Measurements from ENCODE around the gene HTT. TPM values are rescaled to one million over a fixed set of nuclear protein-coding genes. Genes with fewer than 3 reads are reported as not detected.

The HTT gene
- total RNA-seq, 8 experiments from 2014 or later, result 21.9 to 102 (median 30.1) TPM

DNA sequence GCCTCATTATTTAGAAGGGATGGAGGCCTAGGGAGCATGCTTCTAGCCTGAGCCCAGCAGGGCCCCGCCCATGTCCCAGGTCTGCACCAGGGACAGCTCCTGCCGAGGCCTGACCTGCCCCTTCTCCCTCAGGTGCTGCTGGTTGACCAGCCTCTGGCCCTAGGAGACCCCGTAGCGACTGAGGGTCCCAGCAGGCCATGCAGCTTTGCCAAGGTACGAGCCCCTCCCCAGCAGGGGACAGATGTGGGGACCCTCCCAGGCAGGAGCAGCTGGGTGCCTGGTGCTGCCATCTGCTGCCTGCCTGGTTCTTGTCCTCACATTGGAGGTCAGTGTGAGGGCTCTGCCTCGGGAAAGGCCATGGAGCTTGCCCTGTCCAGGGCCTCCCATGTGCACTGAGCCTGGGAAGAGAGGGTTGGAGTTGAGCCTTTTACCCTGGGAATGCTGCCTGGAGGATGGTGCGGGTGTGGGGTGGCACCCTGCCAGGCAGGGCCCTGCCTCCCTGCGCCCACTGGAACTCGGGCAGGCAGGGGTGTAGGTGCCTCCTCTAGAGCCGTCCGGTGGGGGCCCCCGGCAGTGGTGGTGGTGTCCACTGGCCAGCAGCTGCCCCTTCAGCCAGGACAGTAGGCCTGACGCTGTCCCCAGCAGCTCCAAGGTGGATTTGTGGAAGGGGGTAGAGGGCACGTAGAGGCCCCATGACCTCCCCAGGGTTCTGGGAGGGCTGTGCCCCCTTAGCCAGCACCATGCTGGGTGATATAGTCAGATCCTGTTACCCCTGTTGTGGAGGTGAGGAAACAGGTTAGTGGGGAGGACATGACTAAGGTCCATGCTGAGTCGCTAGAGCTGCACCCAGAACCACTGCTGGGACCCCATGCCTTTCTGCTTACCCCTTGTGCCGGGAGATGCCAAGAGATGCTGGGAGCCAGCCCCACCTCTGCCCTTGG is 172.2 kb downstream of the HTT start:
- 100% methylated on average over 1 of the region's 16 CpGs; no CpG with 5 or more reads in 8 of the 10 experiments for WGBS, 10 experiments

DNA sequence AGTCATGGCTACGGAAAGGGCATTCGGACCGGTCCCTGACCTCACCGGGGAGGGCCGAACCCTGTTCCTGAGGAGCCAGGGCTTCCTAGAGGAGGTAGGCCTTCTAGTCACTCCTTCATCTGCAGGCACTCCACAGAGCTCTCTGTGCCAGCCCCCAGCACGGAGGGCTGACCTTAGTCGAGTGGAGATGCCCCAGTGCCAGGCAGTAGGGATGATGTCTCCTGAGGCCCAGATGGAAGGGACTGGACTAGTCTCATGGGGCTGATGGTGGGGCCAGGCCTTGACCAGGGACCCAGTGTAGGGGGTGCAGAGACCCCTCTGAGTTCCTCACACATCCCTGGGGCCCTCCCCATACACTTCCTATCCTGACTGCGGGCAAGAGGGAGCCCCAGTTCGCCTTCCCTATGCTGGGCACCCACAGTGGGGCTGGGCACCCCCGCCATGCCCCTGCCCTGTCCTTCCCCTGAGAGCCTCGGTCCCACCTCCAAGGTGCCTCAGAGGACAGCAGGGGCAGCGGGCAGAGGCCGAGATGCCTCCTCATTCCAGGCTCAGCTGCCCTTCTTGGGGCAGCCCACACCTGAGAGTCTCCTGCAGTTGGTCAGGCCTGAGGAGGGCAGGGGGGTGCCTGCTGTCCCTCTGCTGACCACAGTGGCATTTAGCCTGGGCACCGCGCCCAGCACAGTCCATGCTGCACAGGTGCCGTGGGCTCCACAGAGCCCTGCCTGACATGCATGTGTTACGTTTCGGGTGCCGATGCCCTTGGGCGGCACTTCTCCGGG is 173.1 kb downstream of the HTT start:
- Histone ChIP-seq H3K4me3 (no peak overlapping the region), H3K27ac (no peak overlapping the region), H3K4me1 (replicated peaks in 1 of 2) (peaks cover 20 to 28% of the 10 kb centered on the region in 2 donors)
- in situ Hi-C loops (cut with MboI; ENCODE audit: low pct_unique_long_range_greater_than_20kb in 2 of 9, low sequenced_read_pairs in 9 of 9, unreplicated experiment in 9 of 9), result no loop called here
- no peak for ATAC-seq (replicated peaks in 6 of 8)
- WGBS, 10 experiments, result 95 to 100% (median 100%) methylated on average over 1 to 7 of the region's 21 CpGs; no CpG with 5 or more reads in 4 of the 10 experiments

More for the DNA sequence above, 172.2 kb downstream of the HTT start:
- Histone ChIP-seq H3K27ac (no peak overlapping the region), H3K4me3 (no peak overlapping the region), H3K4me1 (replicated peaks in 1 of 2) (peaks cover 20 to 28% of the 10 kb centered on the region in 2 donors)
- in situ Hi-C loops (cut with MboI; ENCODE audit: low pct_unique_long_range_greater_than_20kb in 2 of 9, low sequenced_read_pairs in 9 of 9, unreplicated experiment in 9 of 9), result no loop called here
- ATAC-seq (replicated peaks in 6 of 8), result peak in 2 of 8 experiments; percentile 7 to 21

DNA sequence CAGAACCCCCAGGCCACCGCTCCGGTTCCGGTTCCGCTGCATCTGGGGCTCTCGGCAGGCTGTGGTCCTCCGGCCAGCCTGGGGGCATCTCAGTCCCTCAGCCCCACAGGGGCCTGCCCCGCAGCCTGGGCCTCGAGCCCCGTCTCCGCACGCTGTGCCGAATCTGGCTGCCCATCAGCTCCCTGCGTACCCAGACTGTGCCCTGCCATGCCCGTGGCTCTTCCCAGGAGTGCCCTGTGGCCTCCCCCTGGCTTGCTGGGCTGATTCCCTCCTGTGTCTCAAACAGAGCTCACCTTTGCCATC is 173.6 kb downstream of the HTT start:
- Histone ChIP-seq H3K27ac (peak overlapping the region; percentile 66 to 80), H3K4me3 (no peak overlapping the region), H3K4me1 (replicated peaks in 1 of 2) (peaks cover 20 to 28% of the 10 kb centered on the region in 2 donors)
- 80% methylated on average over 2 of the region's 14 CpGs; no CpG with 5 or more reads in 9 of the 10 experiments for WGBS, 10 experiments
- no peak for ATAC-seq (replicated peaks in 6 of 8)
- in situ Hi-C loops (cut with MboI; ENCODE audit: low pct_unique_long_range_greater_than_20kb in 2 of 9, low sequenced_read_pairs in 9 of 9, unreplicated experiment in 9 of 9), result no loop called here

DNA sequence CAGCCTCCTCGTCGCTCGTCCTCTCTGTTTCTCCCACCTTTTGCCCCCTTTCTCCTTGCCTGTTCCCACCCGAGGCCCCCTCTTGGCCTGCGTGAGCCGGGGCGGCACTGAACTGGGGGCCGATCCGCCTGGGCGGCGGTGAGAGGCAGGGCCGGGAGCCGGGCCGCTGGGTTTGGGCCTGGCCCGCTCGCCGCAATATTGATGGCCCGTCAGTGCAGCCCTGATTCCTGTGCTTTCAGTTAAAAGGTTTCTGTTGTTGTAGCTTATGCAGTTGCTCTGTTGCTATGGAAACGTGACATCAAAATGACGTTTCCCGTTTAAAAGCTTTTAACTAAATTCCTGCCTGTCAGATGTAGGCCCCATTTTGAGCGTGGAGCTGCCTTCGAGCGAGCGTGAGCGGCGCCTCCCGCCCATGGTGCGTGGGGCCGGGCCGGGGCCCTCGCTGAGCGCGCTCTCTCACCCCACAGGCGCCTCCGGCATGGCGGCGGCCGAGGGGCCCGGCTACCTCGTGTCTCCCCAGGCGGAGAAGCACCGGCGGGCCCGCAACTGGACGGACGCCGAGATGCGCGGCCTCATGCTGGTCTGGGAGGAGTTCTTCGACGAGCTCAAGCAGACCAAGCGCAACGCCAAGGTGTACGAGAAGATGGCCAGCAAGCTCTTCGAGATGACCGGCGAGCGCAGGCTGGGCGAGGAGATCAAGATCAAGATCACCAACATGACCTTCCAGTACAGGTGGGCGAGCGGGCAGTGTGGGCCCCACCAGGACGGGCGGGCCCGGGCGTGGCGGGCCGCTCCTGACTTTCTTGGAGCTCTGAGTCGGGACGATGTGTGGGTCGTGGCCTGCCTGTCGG is 174.6 kb downstream of the HTT start, which contains the start of gene MSANTD1:
TSS of gene MSANTD1 (plus strand) at position 349 of the 851 bp plus-strand sequence. CDS start at position 413, 64 bp downstream.
- ATAC-seq (replicated peaks in 6 of 8), result peak in 5 of 8 experiments; percentile 71 to 78 (median 76)
- WGBS, 10 experiments, result 56 to 90% (median 77%) methylated on average over 2 to 15 of the region's 72 CpGs; no CpG with 5 or more reads in 4 of the 10 experiments
- Histone ChIP-seq H3K4me3 (no peak within 1 kb of the TSS), H3K27ac (peak within 1 kb of the TSS; percentile 66 to 80), H3K4me1 (replicated peaks in 1 of 2) (peaks cover 20 to 28% of the 10 kb centered on the region in 2 donors)
- in situ Hi-C loops (cut with MboI; ENCODE audit: low pct_unique_long_range_greater_than_20kb in 2 of 9, low sequenced_read_pairs in 9 of 9, unreplicated experiment in 9 of 9), result no loop called here

DNA sequence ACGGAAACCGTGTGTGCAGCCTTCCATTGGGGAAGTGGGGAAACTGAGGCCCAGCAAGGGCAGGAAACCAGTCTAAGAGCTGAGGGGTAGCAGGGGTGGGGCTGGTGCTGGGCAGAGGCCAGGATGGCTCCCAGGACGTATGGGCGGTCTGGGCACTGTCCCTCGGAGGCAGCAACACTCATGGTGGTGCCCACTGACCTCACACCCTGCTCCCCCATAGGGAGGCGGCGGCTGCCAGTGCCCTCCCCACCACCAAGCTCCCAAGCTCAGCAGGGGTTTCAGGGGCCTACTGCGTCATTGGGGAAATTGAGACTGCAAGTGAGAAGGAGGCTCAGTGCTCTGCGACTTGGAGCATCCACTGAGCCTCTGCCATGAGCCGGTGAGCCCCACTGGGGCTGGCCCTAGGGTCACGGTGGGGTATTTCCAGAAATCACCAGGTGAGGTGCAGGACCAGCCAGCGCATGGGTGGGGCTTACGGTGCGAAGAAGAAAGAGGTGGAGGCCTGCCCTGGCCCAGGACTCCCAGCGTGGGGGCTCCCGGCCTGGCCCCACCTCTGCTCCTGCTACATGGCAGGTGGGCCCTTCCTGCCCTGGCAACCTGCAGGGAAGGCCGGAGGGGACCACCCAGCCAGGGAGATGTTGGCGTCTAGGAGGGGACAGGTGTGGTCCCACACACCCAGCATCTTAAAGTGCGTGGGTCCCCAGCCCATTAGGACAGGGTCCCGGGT is 175.4 kb downstream of the HTT start:
- peaks cover 20 to 28% of the 10 kb centered on the region in 2 donors for H3K4me1 ChIP-seq (replicated peaks in 1 of 2)
- H3K27ac ChIP-seq, result peak overlapping the region in 1 of 2 donors; percentile 32
- in situ Hi-C loops (cut with MboI; ENCODE audit: low pct_unique_long_range_greater_than_20kb in 2 of 9, low sequenced_read_pairs in 9 of 9, unreplicated experiment in 9 of 9), result no loop called here
- WGBS, 10 experiments, result 50 to 89% methylated on average over 2 to 5 of the region's 20 CpGs; no CpG with 5 or more reads in 8 of the 10 experiments
- H3K4me3 ChIP-seq, result no peak overlapping the region
- no peak for ATAC-seq (replicated peaks in 6 of 8)

DNA sequence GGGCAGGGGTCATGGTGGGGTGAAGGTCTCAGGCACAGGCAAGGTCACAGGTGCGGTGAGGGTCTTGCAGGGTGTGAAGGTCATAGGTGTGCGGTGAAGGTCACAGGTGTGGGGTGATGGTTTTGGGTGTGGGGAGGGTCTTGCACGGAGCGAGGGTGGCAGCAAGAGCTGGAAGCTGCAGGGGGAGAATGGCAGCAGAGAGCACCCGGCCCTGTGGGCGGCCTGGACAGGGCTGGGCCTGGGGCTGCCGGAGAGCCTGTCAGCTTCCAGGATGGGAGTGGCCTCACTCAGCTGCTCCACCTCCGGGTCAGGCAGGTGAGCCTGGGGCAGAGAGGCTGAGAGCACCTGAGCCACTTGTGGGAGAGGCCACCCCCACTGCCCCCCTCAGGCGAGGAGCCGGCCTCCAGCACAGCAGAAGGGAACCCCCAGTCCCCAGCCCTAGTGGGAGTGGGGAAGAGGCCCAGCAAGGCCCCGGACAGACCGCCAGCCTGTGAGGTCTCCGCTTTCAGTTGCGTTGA is 176.0 kb downstream of the HTT start:
- H3K4me3 ChIP-seq, result no peak overlapping the region
- H3K4me1 ChIP-seq (replicated peaks in 1 of 2), result peaks cover 20 to 28% of the 10 kb centered on the region in 2 donors
- 47 to 93% methylated on average over 3 of the region's 14 CpGs; no CpG with 5 or more reads in 8 of the 10 experiments for WGBS, 10 experiments
- peak in 5 of 8 experiments; percentile 8 to 47 (median 29) for ATAC-seq (replicated peaks in 6 of 8)
- in situ Hi-C loops (cut with MboI; ENCODE audit: low pct_unique_long_range_greater_than_20kb in 2 of 9, low sequenced_read_pairs in 9 of 9, unreplicated experiment in 9 of 9), result no loop called here
- peak overlapping the region in 1 of 2 donors; percentile 32 for H3K27ac ChIP-seq

DNA sequence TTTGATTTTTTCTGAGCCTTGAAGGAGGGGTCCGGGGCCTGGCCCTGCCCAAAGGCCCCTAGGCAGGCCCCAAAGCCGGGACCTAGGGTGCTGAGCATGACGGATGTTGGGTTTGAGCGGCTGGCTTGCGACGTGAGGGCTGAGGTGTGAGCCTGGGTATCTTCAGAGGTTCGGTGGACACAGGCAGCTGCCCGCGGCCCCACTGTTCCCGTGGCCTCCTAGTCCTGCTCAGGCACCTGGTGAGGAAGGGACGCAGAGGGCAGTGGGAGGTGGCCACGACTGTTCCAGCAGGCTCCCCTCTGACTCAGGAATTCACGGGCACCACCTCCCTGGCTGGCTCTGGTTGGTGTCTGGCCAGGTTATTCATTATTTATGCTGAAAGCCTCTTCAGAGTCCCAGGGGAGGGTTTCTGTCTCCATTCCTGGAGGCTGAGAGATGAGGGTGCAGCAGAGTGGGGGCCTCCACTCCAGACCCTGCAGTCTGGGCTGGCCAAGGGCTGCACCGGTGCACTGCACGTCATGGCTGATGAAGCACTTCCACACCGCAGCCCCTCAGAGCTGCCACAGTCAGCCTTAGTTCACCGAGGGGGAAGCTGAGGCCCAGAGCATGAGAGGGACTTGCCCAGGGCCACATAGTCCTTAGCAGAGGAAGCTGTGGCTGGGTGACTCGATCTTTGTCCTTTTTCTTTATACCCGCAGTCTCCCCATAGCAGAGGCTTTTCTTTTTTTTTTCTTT is 176.6 kb downstream of the HTT start:
- Histone ChIP-seq H3K4me3 (no peak overlapping the region), H3K4me1 (replicated peaks in 1 of 2) (peaks cover 20 to 28% of the 10 kb centered on the region in 2 donors), H3K27ac (peak overlapping the region in 1 of 2 donors; percentile 32)
- ATAC-seq (replicated peaks in 6 of 8), result peak in 7 of 8 experiments; percentile 2 to 59 (median 21)
- in situ Hi-C loops (cut with MboI; ENCODE audit: low pct_unique_long_range_greater_than_20kb in 2 of 9, low sequenced_read_pairs in 9 of 9, unreplicated experiment in 9 of 9), result no loop called here
- 73 to 100% (median 87%) methylated on average over 1 to 8 of the region's 19 CpGs; no CpG with 5 or more reads in 3 of the 10 experiments for WGBS, 10 experiments

DNA sequence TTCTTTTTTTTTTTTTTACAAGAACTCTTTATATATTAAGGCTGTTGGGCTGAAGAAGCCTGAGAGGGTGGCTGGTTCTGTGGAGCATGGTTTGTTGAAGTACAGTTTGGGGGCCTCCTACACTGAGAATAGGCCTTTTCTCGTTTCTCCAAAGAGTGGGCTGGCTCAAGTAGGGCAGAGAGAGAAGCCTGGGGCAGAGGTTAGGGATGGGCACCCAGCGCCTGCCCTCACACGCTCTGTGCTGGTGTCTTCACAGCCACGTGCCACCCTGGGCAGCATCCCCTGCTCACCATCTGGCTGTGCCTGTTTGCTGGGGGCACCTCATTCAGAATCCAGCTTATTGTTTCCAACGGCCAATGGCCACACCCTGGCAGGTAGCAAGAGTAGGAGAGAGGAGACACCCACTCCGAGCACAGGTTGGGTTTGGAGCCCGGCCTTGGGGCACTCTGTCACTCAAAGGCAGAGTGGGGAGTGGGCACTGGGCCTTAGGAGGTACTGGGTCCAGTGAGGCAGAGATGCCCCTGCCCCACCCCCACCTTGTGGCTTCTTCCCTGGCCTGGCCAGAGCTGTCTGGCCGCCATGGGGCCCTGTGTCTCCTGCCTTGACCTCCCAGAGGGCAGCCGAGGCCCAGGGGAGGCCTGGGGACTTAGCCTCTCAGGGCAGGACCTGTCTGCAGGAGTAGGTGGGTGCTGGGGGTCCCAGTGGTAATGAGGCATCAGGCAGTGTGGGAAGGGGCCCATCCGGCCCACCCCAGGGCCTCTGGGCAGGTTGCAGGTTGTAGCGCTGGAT is 177.4 kb downstream of the HTT start:
- H3K4me3 ChIP-seq, result no peak overlapping the region
- no peak for ATAC-seq (replicated peaks in 6 of 8)
- 80 to 100% (median 86%) methylated on average over 1 to 8 of the region's 11 CpGs; no CpG with 5 or more reads in 4 of the 10 experiments for WGBS, 10 experiments
- in situ Hi-C loops (cut with MboI; ENCODE audit: low pct_unique_long_range_greater_than_20kb in 2 of 9, low sequenced_read_pairs in 9 of 9, unreplicated experiment in 9 of 9), result no loop called here
- no peak overlapping the region for H3K27ac ChIP-seq
- peaks cover 15 to 28% of the 10 kb centered on the region in 2 donors for H3K4me1 ChIP-seq (replicated peaks in 1 of 2)

DNA sequence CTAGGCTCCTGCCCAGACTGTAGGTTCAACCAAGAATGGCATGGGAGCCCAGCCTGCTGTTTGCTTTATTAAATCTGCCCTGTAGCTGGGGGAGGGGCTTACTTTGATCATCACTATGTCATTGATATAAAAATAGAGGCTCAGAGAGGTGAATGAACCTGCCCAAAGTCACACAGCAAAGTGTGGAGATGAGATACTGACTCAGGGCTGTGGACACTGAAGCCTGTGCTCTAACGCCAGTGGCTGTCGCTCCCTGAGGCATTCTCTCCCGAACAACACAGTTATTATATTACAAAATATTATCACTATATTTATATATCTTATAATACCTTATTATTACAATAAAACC is 178.0 kb downstream of the HTT start:
- Histone ChIP-seq H3K27ac (no peak overlapping the region), H3K4me1 (replicated peaks in 1 of 2) (peaks cover 15 to 28% of the 10 kb centered on the region in 2 donors), H3K4me3 (no peak overlapping the region)
- no peak for ATAC-seq (replicated peaks in 6 of 8)
- 80 to 100% (median 90%) methylated on average over 2 to 3 of the region's 3 CpGs; no CpG with 5 or more reads in 3 of the 10 experiments for WGBS, 10 experiments
- in situ Hi-C loops (cut with MboI; ENCODE audit: low pct_unique_long_range_greater_than_20kb in 2 of 9, low sequenced_read_pairs in 9 of 9, unreplicated experiment in 9 of 9), result no loop called here

DNA sequence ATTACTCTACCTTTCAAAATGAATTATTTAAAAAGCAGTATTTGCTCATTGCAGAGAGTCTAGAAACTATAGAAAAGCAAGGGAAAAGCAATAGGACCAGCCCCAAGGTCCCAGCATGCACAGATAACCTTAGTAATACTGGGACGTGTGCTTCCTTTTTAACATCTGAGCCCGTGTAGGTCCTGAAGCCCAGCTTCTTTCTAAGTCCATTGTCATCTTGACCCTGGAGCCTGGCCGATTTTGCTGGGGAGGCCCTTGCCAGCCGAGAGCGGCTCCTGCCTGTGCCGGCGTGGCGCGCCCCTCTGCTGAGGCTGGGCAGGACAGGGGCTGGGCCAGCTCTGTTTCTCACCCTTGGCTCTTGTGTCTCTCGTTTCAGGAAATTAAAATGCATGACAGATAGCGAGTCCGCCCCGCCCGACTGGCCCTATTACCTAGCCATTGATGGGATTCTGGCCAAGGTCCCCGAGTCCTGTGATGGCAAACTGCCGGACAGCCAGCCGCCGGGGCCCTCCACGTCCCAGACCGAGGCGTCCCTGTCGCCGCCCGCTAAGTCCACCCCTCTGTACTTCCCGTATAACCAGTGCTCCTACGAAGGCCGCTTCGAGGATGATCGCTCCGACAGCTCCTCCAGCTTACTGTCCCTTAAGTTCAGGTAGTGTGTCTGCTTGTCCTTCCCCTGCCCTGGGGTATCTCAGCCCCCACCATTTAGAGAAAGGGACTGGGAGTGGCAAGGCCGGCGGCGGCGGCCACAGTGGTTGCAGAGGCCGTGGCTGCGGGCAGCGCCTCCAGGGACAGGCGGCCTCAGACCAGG is 178.6 kb downstream of the HTT start:
- Histone ChIP-seq H3K27ac (no peak overlapping the region), H3K4me1 (replicated peaks in 1 of 2) (peaks cover 15 to 28% of the 10 kb centered on the region in 2 donors), H3K4me3 (no peak overlapping the region)
- WGBS, 10 experiments, result 40 to 90% (median 62%) methylated on average over 1 to 18 of the region's 38 CpGs; no CpG with 5 or more reads in 2 of the 10 experiments
- peak in 1 of 8 experiments; percentile 35 for ATAC-seq (replicated peaks in 6 of 8)
- in situ Hi-C loops (cut with MboI; ENCODE audit: low pct_unique_long_range_greater_than_20kb in 2 of 9, low sequenced_read_pairs in 9 of 9, unreplicated experiment in 9 of 9), result no loop called here

Data from motor neuron (in vitro differentiated cells).